ACC112 (cell line): ENCODE measurements around the gene ESRRG.
A peak's percentile ranks its signal among the peaks of the same experiment; 100 is the strongest.

Experiments
- H2AFZ ChIP-seq: fragments of 200-600 bp; sonication (generic); one replicate; pipeline ENCODE4 v1.6.0; 2017; ENCODE audit warnings: antibody characterized with exemption, low read length; ENCODE audit not compliant: unreplicated experiment
- H3K27ac ChIP-seq: fragments of 200-600 bp; sonication (generic); 2 replicates; pipeline ENCODE4 v1.5.1; 2014; ENCODE audit warnings: low read depth, mild to moderate bottlenecking, antibody characterized with exemption, low read length, moderate library complexity
- H3K27me3 ChIP-seq: fragments of 200-600 bp; sonication (generic); 2 replicates; pipeline ENCODE4 v1.6.1; 2014; ENCODE audit warnings: mild to moderate bottlenecking, antibody characterized with exemption, low read length, moderate library complexity, mixed read lengths; ENCODE audit not compliant: insufficient read depth
- H3K36me3 ChIP-seq: fragments of 200-600 bp; sonication (generic); 2 replicates; pipeline ENCODE4 v1.6.1; 2016; ENCODE audit warnings: mild to moderate bottlenecking, antibody characterized with exemption, low read length, moderate library complexity, mixed read lengths; ENCODE audit not compliant: insufficient read depth
- H3K4me1 ChIP-seq: fragments of 200-600 bp; sonication (generic); one replicate; pipeline ENCODE4 v1.6.1; 2016; ENCODE audit warnings: low read length, mixed read lengths; ENCODE audit not compliant: insufficient read depth, unreplicated experiment, control insufficient read depth
- H3K4me3 ChIP-seq: fragments of 200-600 bp; sonication (generic); 2 replicates; pipeline ENCODE4 v1.5.1; 2014; ENCODE audit warnings: mild to moderate bottlenecking, low read depth, low read length
- H3K79me2 ChIP-seq: fragments of 200-600 bp; sonication (generic); one replicate; pipeline ENCODE4 v1.6.0; 2016; ENCODE audit warnings: low read length; ENCODE audit not compliant: control insufficient read depth, unreplicated experiment, insufficient read depth

The ESRRG gene

DNA sequence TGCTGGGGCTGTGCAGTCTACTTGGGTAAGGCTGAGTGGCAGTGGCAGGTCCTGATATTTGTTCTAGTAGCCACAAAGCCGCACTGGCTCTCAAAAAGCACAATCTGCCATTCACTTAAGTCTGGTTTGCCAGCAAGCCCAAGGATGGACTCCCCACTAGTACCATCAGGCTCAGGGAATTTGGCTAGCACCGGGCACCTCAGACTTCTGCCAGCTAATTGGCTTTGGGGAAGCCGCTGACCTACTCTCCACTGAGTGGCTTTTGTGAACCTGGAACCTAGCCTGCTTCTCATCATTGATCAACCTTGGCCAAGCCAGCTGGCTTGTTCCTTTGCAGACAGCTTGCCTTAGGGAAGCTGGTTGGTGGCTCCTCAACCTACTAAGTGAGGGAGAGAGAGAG is 83.1 kb downstream of the ESRRG start:
- H3K79me2 ChIP-seq = no peaks in the 10 kb centered on the region
- no peak overlapping the region for H3K27ac ChIP-seq
- H3K4me3 ChIP-seq = no peak overlapping the region
- H3K4me1 ChIP-seq = no peaks in the 10 kb centered on the region
- no peaks in the 10 kb centered on the region for H3K36me3 ChIP-seq
- 0 out of 2 replicates have a peak, but pooled peaks cover 8% of the 10 kb centered on the region for H3K27me3 ChIP-seq
- H2AFZ ChIP-seq = no peak overlapping the region

DNA sequence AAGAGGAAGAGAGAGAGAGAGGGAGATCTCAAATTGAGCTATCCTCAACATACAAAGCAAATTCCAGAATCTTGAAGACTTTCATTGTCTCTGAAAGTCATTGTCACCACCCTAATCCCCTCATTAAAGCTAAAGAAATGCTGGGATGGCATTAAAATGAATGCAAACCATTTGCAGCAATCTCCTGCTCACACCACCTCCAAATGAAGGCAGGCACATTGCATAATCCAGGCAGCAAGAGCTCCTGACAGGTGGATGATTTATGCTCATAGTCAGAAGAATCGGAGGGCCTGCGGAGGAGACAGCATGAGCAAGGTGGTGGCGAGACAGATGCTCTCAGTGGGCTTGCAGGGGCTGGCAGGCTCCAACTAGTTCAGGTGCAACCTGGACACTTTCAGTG is 90.2 kb downstream of the ESRRG start:
- Histone ChIP-seq H3K4me3 (no peak overlapping the region), H2AFZ (no peak overlapping the region), H3K79me2 (no peaks in the 10 kb centered on the region), H3K27ac (no peak overlapping the region), H3K27me3 (no peaks in the 10 kb centered on the region; the same call in 1 of the 2 replicates), H3K4me1 (no peaks in the 10 kb centered on the region), H3K36me3 (no peaks in the 10 kb centered on the region)

DNA sequence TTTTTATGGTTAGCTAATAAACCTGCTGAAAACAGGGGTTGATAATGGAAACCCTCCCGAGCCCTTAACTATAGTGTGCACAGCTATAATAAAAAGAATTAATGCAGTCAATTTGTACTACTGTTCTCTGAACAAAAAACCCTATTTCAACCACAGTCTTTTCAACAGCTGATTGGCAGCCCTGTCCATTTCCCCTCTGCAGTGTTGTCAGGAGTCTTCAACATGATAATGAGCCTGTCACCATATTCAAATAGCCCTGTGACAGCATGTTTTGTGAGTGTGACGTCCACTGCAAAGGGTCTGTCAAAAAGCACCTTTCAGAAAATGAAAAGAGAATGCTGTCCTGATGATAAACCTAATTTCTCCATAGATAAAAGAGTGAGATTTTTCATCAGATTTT is 92.7 kb downstream of the ESRRG start:
- no peaks in the 10 kb centered on the region for H3K4me1 ChIP-seq
- no peaks in the 10 kb centered on the region; the same call in 1 of the 2 replicates for H3K27me3 ChIP-seq
- H3K27ac ChIP-seq = no peak overlapping the region

DNA sequence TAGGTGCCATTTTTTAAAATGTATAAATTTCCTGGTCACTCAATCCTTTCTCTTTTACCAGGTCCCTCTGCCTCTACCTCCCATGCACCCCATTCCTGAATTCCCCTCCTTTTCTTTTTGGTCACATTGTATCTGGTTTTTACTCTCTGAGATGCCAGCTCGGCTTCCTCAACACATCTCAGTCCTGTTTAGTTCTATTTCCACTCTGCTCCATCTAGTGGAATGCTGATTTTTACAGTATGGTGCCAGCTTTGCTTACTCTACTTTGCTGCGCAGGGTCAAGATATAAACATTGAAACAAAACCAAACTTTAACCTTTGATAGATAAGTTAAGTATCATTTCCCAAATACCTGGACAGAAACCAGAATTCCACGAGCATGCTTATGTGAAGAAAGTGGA is 96.0 kb downstream of the ESRRG start:
- Histone ChIP-seq H3K79me2 (no peaks in the 10 kb centered on the region), H3K27ac (no peak overlapping the region), H3K36me3 (no peaks in the 10 kb centered on the region)

More for the DNA sequence above, 92.7 kb downstream of the ESRRG start:
- Histone ChIP-seq H3K4me3 (no peak overlapping the region), H3K36me3 (no peaks in the 10 kb centered on the region), H2AFZ (no peak overlapping the region), H3K79me2 (no peaks in the 10 kb centered on the region)

DNA sequence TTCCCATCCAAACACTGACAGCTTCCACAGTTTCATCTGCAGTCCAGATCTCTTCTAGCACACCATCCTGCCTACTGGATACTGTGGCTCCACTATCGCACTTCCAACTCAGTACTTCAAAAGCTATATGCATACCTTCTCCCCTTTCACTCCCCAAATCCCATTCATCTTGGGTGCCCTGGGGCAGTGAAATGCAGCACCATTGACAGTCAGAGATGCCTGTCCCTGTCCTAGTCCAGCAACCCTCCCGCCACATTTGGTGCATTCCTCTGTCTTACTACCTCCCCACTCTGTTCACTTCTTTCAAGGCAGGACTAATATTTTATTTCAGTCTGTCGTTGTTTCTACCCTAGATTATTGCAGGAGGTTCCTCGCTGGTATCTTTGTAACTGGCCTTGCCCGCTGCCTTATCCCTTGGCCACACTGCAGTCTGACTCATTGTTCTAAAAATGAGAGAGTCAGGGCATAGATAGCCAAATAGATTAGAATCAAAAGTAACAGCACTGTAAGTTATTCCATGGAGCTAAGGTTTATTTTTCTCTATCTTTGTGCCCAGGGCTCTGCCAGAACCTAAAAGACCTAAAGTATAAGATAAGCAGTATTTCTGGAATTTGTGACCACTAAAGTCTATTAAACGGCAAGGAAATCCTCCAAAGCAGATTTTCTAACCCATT is 96.7 kb downstream of the ESRRG start:
- H2AFZ ChIP-seq = peak overlapping the region; percentile 10
- no peak overlapping the region for H3K4me3 ChIP-seq
- H3K36me3 ChIP-seq = no peaks in the 10 kb centered on the region
- no peaks in the 10 kb centered on the region for H3K79me2 ChIP-seq
- H3K4me1 ChIP-seq = no peaks in the 10 kb centered on the region
- no peak overlapping the region for H3K27ac ChIP-seq
- no peaks in the 10 kb centered on the region; the same call in 1 of the 2 replicates for H3K27me3 ChIP-seq

More for the DNA sequence above, 96.0 kb downstream of the ESRRG start:
- no peaks in the 10 kb centered on the region for H3K4me1 ChIP-seq
- H3K27me3 ChIP-seq = no peaks in the 10 kb centered on the region; the same call in 1 of the 2 replicates
- H3K4me3 ChIP-seq = no peak overlapping the region
- H2AFZ ChIP-seq = peak overlapping the region; percentile 10

DNA sequence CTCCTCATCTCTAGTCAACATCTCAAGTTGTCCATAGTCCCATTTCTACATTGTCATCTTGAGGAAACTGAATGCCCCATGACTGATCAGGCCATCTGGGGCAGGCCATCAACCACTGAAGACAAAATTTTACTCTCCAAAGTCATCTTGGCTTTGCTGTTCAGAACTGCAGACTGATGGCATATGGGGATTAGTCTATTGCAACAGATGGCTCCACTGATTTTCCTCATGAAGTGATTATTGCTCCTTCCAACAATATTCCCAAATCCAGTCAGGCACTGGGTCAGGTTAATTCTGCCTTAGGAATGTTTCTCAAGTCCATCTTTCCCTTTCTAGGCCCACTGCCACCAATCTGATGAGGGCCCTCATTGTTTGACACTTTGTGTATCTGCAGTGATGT is 101.7 kb downstream of the ESRRG start:
- H3K36me3 ChIP-seq = no peaks in the 10 kb centered on the region
- no peak overlapping the region for H3K4me3 ChIP-seq
- no peaks in the 10 kb centered on the region for H3K27me3 ChIP-seq
- H2AFZ ChIP-seq = no peak overlapping the region
- H3K79me2 ChIP-seq = no peaks in the 10 kb centered on the region
- no peak overlapping the region for H3K27ac ChIP-seq
- no peaks in the 10 kb centered on the region for H3K4me1 ChIP-seq

DNA sequence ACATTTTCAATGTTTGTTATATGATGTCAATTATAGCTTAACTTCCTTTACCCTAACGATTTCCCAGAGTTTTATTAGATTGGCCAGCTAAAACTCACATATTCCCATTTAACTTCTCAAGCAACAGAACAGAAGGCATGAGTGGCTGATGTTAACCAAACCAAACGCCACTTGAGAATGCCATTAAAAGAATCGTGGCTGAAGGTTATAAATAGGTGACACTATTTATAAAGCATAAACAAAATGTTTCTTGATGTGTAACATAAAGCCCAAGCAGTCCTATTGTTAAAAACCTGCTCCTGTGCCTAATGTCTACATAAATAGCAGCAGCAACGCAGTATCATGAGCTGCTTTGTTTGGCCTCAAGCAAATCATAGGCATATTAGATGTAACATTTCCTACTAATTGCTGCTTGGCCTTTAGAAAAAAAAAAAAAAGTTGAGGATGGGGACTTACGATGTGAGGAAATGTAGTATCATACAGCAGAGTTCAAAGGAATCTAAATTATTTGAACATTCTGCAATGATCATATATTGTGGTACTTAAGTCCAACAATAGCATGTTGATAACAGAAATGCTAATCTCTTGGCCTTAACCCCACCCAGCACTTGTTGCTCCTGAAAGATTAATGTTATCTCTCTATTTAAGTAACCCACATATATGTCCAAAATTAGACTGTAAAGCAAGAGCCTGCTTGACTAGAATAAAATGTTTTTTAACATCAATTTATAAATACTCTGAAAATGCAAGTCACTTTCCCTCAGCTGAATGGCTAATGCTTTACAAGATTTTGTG is 106.0 kb downstream of the ESRRG start:
- Histone ChIP-seq H3K4me1 (no peaks in the 10 kb centered on the region), H3K36me3 (no peaks in the 10 kb centered on the region), H2AFZ (no peak overlapping the region), H3K79me2 (no peaks in the 10 kb centered on the region), H3K4me3 (no peak overlapping the region), H3K27ac (no peak overlapping the region), H3K27me3 (no peaks in the 10 kb centered on the region)

DNA sequence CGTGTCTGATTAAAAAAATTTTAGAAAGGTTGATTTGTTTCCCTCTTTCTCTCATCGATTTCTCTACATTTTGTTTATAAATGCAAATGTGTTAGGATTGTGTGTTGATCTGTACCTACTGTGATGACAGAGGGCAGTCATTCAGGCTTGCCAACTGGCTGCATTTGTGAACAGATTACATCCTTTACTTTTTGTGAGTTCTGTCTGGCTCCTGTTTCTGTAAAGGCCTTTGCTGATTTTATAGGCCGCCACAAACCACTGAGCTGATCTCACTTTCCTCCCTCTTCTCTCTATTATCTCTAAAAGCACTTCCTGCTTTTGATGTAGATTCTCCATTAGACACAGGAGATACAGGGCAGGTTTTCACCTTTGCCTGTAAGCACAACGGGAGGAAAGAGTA is 106.8 kb downstream of the ESRRG start:
- Histone ChIP-seq H2AFZ (no peak overlapping the region), H3K79me2 (no peaks in the 10 kb centered on the region), H3K36me3 (no peaks in the 10 kb centered on the region), H3K27me3 (0 out of 2 replicates have a peak, but pooled peaks cover 4% of the 10 kb centered on the region), H3K4me1 (no peaks in the 10 kb centered on the region), H3K4me3 (no peak overlapping the region), H3K27ac (no peak overlapping the region)

DNA sequence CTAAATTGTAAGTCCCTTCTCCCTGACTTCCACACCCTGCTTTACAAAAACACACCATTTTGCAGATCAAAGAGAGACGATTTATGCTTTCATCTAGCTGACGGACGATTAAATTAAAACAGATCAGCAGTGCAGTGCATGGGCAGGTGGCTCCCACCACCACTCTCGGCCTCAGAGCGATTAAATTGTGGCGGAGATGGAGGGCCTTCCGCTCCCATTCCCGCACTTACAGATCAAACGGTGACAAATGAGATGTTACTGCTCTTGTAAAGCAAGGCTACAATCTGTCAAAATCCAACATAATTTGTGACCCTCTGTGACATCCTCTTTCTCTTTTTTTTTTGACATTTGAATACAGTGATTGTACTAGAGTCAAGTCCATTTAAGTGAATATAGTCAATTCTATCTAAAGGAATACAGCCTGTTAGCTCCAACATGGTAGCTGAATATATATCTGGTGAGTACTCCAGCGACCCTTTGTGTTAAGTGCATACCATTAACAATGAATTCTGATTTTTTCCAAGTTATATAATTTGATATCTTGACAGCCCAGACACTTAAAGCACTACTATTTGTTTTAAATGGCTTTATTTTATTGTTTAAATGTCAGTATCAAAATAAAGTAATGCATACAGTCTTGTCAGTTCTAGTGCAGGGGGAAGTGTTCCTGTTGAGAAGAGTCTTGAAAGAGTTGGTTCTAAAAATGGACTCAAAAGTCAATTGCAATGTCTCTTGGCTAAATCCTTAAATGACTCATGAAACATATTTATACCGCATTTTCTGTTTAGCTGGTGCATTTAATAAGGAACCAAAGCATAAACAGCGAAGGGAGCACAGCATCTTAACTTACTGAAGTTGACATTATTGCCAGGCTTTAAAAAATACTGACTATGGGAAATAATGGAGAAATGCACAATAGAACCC is 109.0 kb downstream of the ESRRG start:
- no peaks in the 10 kb centered on the region for H3K4me1 ChIP-seq
- 0 out of 2 replicates have a peak, but pooled peaks cover 8% of the 10 kb centered on the region for H3K27me3 ChIP-seq
- no peak overlapping the region for H3K27ac ChIP-seq
- H3K79me2 ChIP-seq = no peaks in the 10 kb centered on the region
- H3K36me3 ChIP-seq = no peaks in the 10 kb centered on the region
- H3K4me3 ChIP-seq = no peak overlapping the region
- no peak overlapping the region for H2AFZ ChIP-seq

DNA sequence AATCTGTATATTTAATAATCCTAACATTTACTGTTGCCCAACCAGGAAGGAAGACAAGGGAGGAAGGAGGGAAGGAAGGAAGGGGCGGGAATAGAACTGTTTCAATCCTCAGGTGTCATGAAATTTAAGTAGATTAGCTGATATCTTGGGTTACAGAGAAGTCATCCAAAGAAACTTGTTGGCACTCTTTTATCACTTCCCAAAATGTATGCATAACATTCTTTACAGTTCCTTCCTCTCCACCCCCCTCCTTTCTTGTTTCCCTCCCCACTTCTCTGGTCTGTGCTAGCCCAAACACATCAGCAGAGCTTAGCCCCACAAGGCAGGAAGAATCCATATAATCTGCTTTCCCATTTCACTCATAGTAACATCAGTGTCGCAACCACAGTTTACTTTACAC is 110.9 kb downstream of the ESRRG start:
- no peaks in the 10 kb centered on the region for H3K4me1 ChIP-seq
- H3K27me3 ChIP-seq = 0 out of 2 replicates have a peak, but pooled peaks cover 12% of the 10 kb centered on the region
- no peak overlapping the region for H3K27ac ChIP-seq
- no peak overlapping the region for H2AFZ ChIP-seq
- H3K79me2 ChIP-seq = no peaks in the 10 kb centered on the region
- no peaks in the 10 kb centered on the region for H3K36me3 ChIP-seq
- H3K4me3 ChIP-seq = no peak overlapping the region
